Stimulated activated naive CD4-positive, alpha-beta T cell treated with Interleukin-2 at 50 U/mL for 16 hours (primary cell): Measurements from ENCODE around the gene BHLHE40.

Source experiments
- DNase-seq: peaks from one replicate; lab custom pipeline; 2025; lab: John Stamatoyannopoulos, UW

Gene BHLHE40

GRCh38 chr3:4979428-4980228, at the start of gene BHLHE40:
TSS of gene BHLHE40 (plus strand) at chr3:4979437. CDS start at chr3:4979719, 282 bp downstream.
- peak; percentile 40 for DNase-seq

- DNase-seq, result no peak
Measured at GRCh38 chr3:4930501-4930900, 48.7 kb upstream of the BHLHE40 start.

- DNase-seq, result no peak
Measured at GRCh38 chr3:4934050-4934449, 45.2 kb upstream of the BHLHE40 start.

GRCh38 chr3:4935347-4935746, 43.9 kb upstream of the BHLHE40 start:
- no peak for DNase-seq

- DNase-seq, result no peak
Measured at GRCh38 chr3:4936982-4937614, 42.1 kb upstream of the BHLHE40 start.

GRCh38 chr3:4938281-4938982, 40.8 kb upstream of the BHLHE40 start:
- DNase-seq, result no peak

GRCh38 chr3:4939276-4939675, 40.0 kb upstream of the BHLHE40 start:
- no peak for DNase-seq

GRCh38 chr3:4940985-4941384, 38.3 kb upstream of the BHLHE40 start:
- DNase-seq, result no peak

- no peak for DNase-seq
Measured at GRCh38 chr3:4943549-4943948, 35.7 kb upstream of the BHLHE40 start.

GRCh38 chr3:4945324-4945723, 33.9 kb upstream of the BHLHE40 start:
- DNase-seq, result no peak

- DNase-seq, result no peak
Measured at GRCh38 chr3:4947028-4947427, 32.2 kb upstream of the BHLHE40 start.

- DNase-seq, result no peak
Measured at GRCh38 chr3:4948395-4948794, 30.8 kb upstream of the BHLHE40 start.

- DNase-seq, result no peak
Measured at GRCh38 chr3:4949004-4949403, 30.2 kb upstream of the BHLHE40 start.

GRCh38 chr3:4949659-4950058, 29.6 kb upstream of the BHLHE40 start:
- DNase-seq, result no peak

- DNase-seq, result no peak
Measured at GRCh38 chr3:4950351-4950784, 28.9 kb upstream of the BHLHE40 start.

GRCh38 chr3:4950948-4951347, 28.3 kb upstream of the BHLHE40 start:
- no peak for DNase-seq

GRCh38 chr3:4953119-4953518, 26.1 kb upstream of the BHLHE40 start:
- no peak for DNase-seq

GRCh38 chr3:4954256-4955000, 24.8 kb upstream of the BHLHE40 start:
- DNase-seq, result no peak

GRCh38 chr3:4956099-4956498, 23.1 kb upstream of the BHLHE40 start:
- no peak for DNase-seq

GRCh38 chr3:4956738-4957137, 22.5 kb upstream of the BHLHE40 start:
- DNase-seq, result no peak

- no peak for DNase-seq
Measured at GRCh38 chr3:4957978-4958377, 21.3 kb upstream of the BHLHE40 start.

- DNase-seq, result no peak
Measured at GRCh38 chr3:4959180-4959579, 20.1 kb upstream of the BHLHE40 start.
